Hematopoietic multipotent progenitor cell treated with erythropoietin and hydrocortisone succinate and interleukin-3 and kit ligand, for 17 days (in vitro differentiated cells): ENCODE measurements around the gene SLX9.

Source experiments
- DNase-seq: peaks from one replicate; pipeline ENCODE4 v3.0.0-alpha.2; 2015; ENCODE audit warnings: low spot score

The SLX9 gene

GRCh38 chr21:44939532-44940115 lies at the start of gene SLX9:
Gene SLX9, plus strand, starts transcription at chr21:44940029. Its CDS starts 29 bp downstream, at chr21:44940058.
- peak; percentile 43 for DNase-seq

- no peak for DNase-seq
Measured at GRCh38 chr21:44890338-44890931, 49.4 kb upstream of the SLX9 start.

- no peak for DNase-seq
Measured at GRCh38 chr21:44890961-44891541, 48.8 kb upstream of the SLX9 start.

GRCh38 chr21:44891631-44892031 lies 48.2 kb upstream of the SLX9 start:
- DNase-seq, result no peak

GRCh38 chr21:44892095-44892494 lies 47.7 kb upstream of the SLX9 start:
- DNase-seq, result no peak

- DNase-seq, result peak; percentile 79
Measured at GRCh38 chr21:44892536-44893277, 47.1 kb upstream of the SLX9 start.

- no peak for DNase-seq
Measured at GRCh38 chr21:44893278-44893556, 46.6 kb upstream of the SLX9 start.

- no peak for DNase-seq
Measured at GRCh38 chr21:44893948-44894656, 45.7 kb upstream of the SLX9 start.

- DNase-seq, result no peak
Measured at GRCh38 chr21:44894687-44895302, 45.0 kb upstream of the SLX9 start.

- DNase-seq, result no peak
Measured at GRCh38 chr21:44895859-44896258, 44.0 kb upstream of the SLX9 start.

- DNase-seq, result no peak
Measured at GRCh38 chr21:44896561-44897286, 43.1 kb upstream of the SLX9 start.

- peak; percentile 16 for DNase-seq
Measured at GRCh38 chr21:44897326-44898010, 42.4 kb upstream of the SLX9 start.

GRCh38 chr21:44898011-44898488 lies 41.8 kb upstream of the SLX9 start:
- no peak for DNase-seq

GRCh38 chr21:44898851-44899767 lies 40.7 kb upstream of the SLX9 start:
- no peak for DNase-seq

GRCh38 chr21:44899768-44900558 lies 39.9 kb upstream of the SLX9 start:
- no peak for DNase-seq

- DNase-seq, result no peak
Measured at GRCh38 chr21:44900559-44901251, 39.1 kb upstream of the SLX9 start.

- no peak for DNase-seq
Measured at GRCh38 chr21:44901391-44902074, 38.3 kb upstream of the SLX9 start.
